Esophagus squamous epithelium (tissue), 5 donors: Measurements from ENCODE around the gene SH2D1B. TPM values are rescaled to one million over a fixed set of nuclear protein-coding genes. Genes with fewer than 3 reads are reported as not detected.

ENCODE experiments used
- DNase-seq: peaks from one replicate; lab custom pipeline; 2025; lab: John Stamatoyannopoulos, UW
- H3K27ac ChIP-seq, 4 donors: fragments of 200-600 bp; sonication (generic); one replicate each; pipeline ENCODE4 v1.5.1; 2016 to 2019; ENCODE audit warnings: mild to moderate bottlenecking in 1 of 4
- H3K27me3 ChIP-seq, 4 donors: fragments of 200-600 bp; sonication (generic); 1 replicate in 3 of 4; 2 replicates in 1 of 4; pipeline versions ENCODE4 v1.5.1 to v1.6.0; 2017 to 2021; ENCODE audit warnings: antibody characterized with exemption in 1 of 4
- H3K36me3 ChIP-seq, 3 donors: fragments of 200-600 bp; sonication (generic); one replicate each; pipeline ENCODE4 v1.5.1; 2016 to 2019
- H3K4me1 ChIP-seq, 3 donors: fragments of 200-600 bp; sonication (generic); one replicate each; pipeline ENCODE4 v1.5.1; 2017 to 2019
- H3K4me3 ChIP-seq, 4 donors: fragments of 200-600 bp; sonication (generic); 1 replicate in 3 of 4; 2 replicates in 1 of 4; pipeline ENCODE4 v1.5.1; 2016 to 2019; ENCODE audit warnings: mild to moderate bottlenecking in 2 of 4, moderate library complexity in 1 of 4
- H3K9me3 ChIP-seq, 3 donors: fragments of 200-600 bp; sonication (generic); one replicate each; pipeline ENCODE4 v1.5.1; 2016 to 2019
- CTCF ChIP-seq, 6 experiments: fragments of 450-650 bp in 4 of 6; fragments of 200-600 bp in 2 of 6; sonication (generic) in 2 of 6; IDR thresholded peaks; one replicate each; pipeline ENCODE4 v1.5.1; 2016 to 2019; ENCODE audit warnings: antibody characterized with exemption in 6 of 6, mild to moderate bottlenecking in 4 of 6, moderate library complexity in 4 of 6
- POLR2A ChIP-seq, 4 donors: fragments of 450-650 bp; IDR thresholded peaks; one replicate each; pipeline ENCODE4 v1.6.1; 2017; ENCODE audit warnings: antibody characterized with exemption in 4 of 4, mild to moderate bottlenecking in 4 of 4, moderate library complexity in 3 of 4
- WGBS, 2 donors: methylation state at CpG; one replicate each; pipeline ENCODE4 v1.1.5; 2018; 5-methylcytosine and 5-hydroxymethylcytosine counted together
- intact Hi-C: fragments of 100-400 bp; cut with DNase I; formaldehyde crosslinking; loops from one replicate; pipeline ENCODE4 v1.15.0; 2022
- total RNA-seq, 4 donors: library from RNA; depleted of rRNA; stranded (reverse); fragments of >200 nt; gene quantifications; one replicate each; pipeline ENCODE4 v1.1.0, GENCODE V29; 2016
- donor health status: DM: yes; HTN: yes; CAD: no.

Gene SH2D1B
- total RNA-seq, 4 donors from 2014 or later, result 0.57 to 2.7 (median 0.78) TPM

DNA sequence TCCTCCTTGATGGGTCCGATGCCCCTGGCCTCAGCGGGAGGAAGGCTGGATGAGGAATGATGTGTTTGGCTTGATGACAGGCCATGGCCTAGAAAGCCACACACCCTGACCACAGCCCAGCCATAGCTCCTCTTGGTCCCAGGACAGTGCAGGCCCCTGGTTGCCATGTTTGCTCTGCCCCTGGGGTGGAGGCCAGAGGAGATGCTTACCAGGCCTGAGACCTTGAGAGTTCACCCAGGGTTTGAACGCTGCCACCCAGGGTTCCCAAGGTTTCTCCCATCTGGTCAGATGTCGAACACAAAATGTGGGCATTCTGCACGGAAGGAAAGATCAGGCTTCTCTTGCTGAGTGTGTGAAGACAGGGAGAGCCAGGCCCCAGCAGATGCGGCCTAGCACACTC is 27.8 kb downstream of the SH2D1B start:
- 89% methylated on average over 6 of the region's 6 CpGs; no CpG with 5 or more reads in 1 of the 2 donors for WGBS, 2 donors
- no peak for TF ChIP-seq CTCF (IDR thresholded peaks at IDR 0.05)
- TF ChIP-seq POLR2A (IDR thresholded peaks at IDR 0.05), result no peak
- no peak overlapping the region for H3K4me3 ChIP-seq
- no peaks in the 10 kb centered on the region for H3K36me3 ChIP-seq
- intact Hi-C loops, result no loop called here
- no peaks in the 10 kb centered on the region for H3K9me3 ChIP-seq
- no peak overlapping the region for H3K27ac ChIP-seq
- no peaks in the 10 kb centered on the region for H3K27me3 ChIP-seq
- peaks cover 0 to 49% (median 12%) of the 10 kb centered on the region in 3 donors for H3K4me1 ChIP-seq
- DNase-seq, result no peak

DNA sequence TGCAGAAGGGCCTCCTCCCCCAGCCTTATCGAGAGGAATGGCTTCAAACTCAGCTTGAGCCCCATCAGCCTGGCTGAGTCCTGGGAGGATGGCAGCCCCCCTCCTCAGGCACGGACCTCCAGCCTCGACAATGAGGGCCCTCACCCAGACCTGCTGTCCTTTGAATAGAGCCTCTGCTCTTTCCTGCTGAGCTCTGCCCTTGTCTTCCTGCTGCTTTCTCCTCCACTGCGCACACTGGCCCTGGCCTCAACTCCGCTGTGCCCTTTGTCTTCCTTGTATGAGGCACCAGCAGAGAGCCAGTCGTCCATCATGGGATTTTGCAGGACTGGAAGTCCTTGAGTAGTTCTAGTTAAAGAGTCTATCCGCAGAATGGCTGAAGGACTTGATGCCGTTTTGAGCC is 28.4 kb downstream of the SH2D1B start:
- WGBS, 2 donors, result 82 to 87% methylated on average over 6 to 8 of the region's 8 CpGs
- intact Hi-C loops, result no loop called here
- Histone ChIP-seq H3K4me1 (peaks cover 0 to 43% (median 10%) of the 10 kb centered on the region in 3 donors), H3K9me3 (no peaks in the 10 kb centered on the region), H3K4me3 (no peak overlapping the region), H3K27ac (no peak overlapping the region), H3K27me3 (no peaks in the 10 kb centered on the region), H3K36me3 (no peaks in the 10 kb centered on the region)
- no peak for TF ChIP-seq CTCF (IDR thresholded peaks at IDR 0.05)
- TF ChIP-seq POLR2A (IDR thresholded peaks at IDR 0.05), result no peak
- no peak for DNase-seq

GRCh38 chr1:162383091-162383490 is 28.8 kb downstream of the SH2D1B start:
- TF ChIP-seq CTCF (IDR thresholded peaks at IDR 0.05) (no peak), POLR2A (IDR thresholded peaks at IDR 0.05) (no peak)
- no peak overlapping the region for H3K4me3 ChIP-seq
- DNase-seq, result no peak
- H3K4me1 ChIP-seq, result peaks cover 0 to 39% (median 10%) of the 10 kb centered on the region in 3 donors
- 71 to 75% methylated on average over 1 to 4 of the region's 6 CpGs for WGBS, 2 donors
- H3K27me3 ChIP-seq, result no peaks in the 10 kb centered on the region
- no peaks in the 10 kb centered on the region for H3K36me3 ChIP-seq
- H3K9me3 ChIP-seq, result no peaks in the 10 kb centered on the region
- no peak overlapping the region for H3K27ac ChIP-seq
- intact Hi-C loops, result no loop called here

- WGBS, 2 donors, result 81 to 85% methylated on average over 4 to 10 of the region's 13 CpGs
- intact Hi-C loops, result no loop called here
- H3K27me3 ChIP-seq, result no peaks in the 10 kb centered on the region
- H3K36me3 ChIP-seq, result no peaks in the 10 kb centered on the region
- peak overlapping the region; percentile 81 to 93 (median 86) for H3K27ac ChIP-seq
- H3K4me1 ChIP-seq, result peaks cover 0 to 33% (median 10%) of the 10 kb centered on the region in 3 donors
- TF ChIP-seq POLR2A (IDR thresholded peaks at IDR 0.05) (no peak), CTCF (IDR thresholded peaks at IDR 0.05) (no peak)
- no peak for DNase-seq
- H3K4me3 ChIP-seq, result no peak overlapping the region
- H3K9me3 ChIP-seq, result no peaks in the 10 kb centered on the region
Measured at GRCh38 chr1:162381941-162382750, 29.8 kb downstream of the SH2D1B start.

DNA sequence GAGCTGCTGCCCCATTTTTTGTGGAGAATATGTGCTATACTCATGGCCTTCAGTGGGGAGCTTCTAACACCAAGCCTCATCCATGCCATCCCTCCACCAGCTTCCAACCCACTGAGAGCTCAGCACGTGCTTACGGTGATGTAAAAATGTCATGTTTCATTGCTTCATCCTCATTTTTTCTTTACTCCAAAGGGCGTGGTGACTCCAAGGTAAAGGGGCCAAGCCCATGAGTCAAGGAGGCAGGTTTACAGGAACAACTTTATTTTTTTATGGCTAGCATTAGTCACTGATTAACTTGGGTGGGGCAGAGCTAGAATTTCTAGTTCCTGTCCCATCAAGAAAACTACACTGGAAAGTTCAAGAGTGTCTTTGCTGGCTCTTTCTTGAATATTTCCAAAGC is 30.6 kb downstream of the SH2D1B start, which contains the start of gene C1orf226:
Gene C1orf226 (plus strand): TSS at position 346 of the 400 bp plus-strand sequence. CDS start 174 bp downstream, outside the sequence.
- H3K27ac ChIP-seq, result peak within 1 kb of the TSS; percentile 81 to 93 (median 86)
- H3K27me3 ChIP-seq, result no peaks in the 10 kb centered on the region
- no peak for DNase-seq
- TF ChIP-seq CTCF (IDR thresholded peaks at IDR 0.05) (no peak), POLR2A (IDR thresholded peaks at IDR 0.05) (no peak)
- no peak within 1 kb of the TSS for H3K4me3 ChIP-seq
- intact Hi-C loops, result no loop called here
- WGBS, 2 donors, result 19 to 44% methylated on average over 3 of the region's 3 CpGs
- H3K9me3 ChIP-seq, result no peaks in the 10 kb centered on the region
- H3K4me1 ChIP-seq, result peaks cover 0 to 33% (median 10%) of the 10 kb centered on the region in 3 donors
- no peaks in the 10 kb centered on the region for H3K36me3 ChIP-seq
